HG02678 (cell line): ENCODE results near the gene BABAM2.
"Not testable (repeated sequence)": the region's sequence is repeated elsewhere in the genome, so short reads cannot be mapped to it uniquely, and the experiment has no call there.

Experiments used
- ATAC-seq: cut with Tn5 transposase; IDR thresholded peaks from one replicate; pipeline ENCODE4 v1.9.1; 2021; ENCODE audit warnings: mild to moderate bottlenecking, moderate library complexity; ENCODE audit not compliant: unreplicated experiment

BABAM2 gene

GRCh38 chr2:27940090-27940671, 49.7 kb downstream of the BABAM2 start:
- no peak for ATAC-seq

GRCh38 chr2:27940982-27941381, 50.5 kb downstream of the BABAM2 start:
- ATAC-seq, result no peak

GRCh38 chr2:27942612-27943547, 52.4 kb downstream of the BABAM2 start:
- ATAC-seq, result no peak

GRCh38 chr2:27946530-27947060, 56.1 kb downstream of the BABAM2 start:
- ATAC-seq, result no peak

GRCh38 chr2:27952070-27952469, 61.5 kb downstream of the BABAM2 start:
- no peak for ATAC-seq

- ATAC-seq, result no peak
These were observed 62.5 kb downstream of the BABAM2 start for GRCh38 chr2:27953077-27953476.

- ATAC-seq, result no peak
These were observed 63.7 kb downstream of the BABAM2 start for GRCh38 chr2:27954221-27954673.

- no peak for ATAC-seq
These were observed 64.3 kb downstream of the BABAM2 start for GRCh38 chr2:27954771-27955383.

- ATAC-seq, result no peak
These were observed 65.0 kb downstream of the BABAM2 start for GRCh38 chr2:27955384-27956161.

- no peak for ATAC-seq
These were observed 66.4 kb downstream of the BABAM2 start for GRCh38 chr2:27956888-27957287.

GRCh38 chr2:27958711-27959378, 68.3 kb downstream of the BABAM2 start:
- ATAC-seq, result no peak

- no peak for ATAC-seq
These were observed 69.0 kb downstream of the BABAM2 start for GRCh38 chr2:27959496-27959895.

- no peak for ATAC-seq
These were observed 69.8 kb downstream of the BABAM2 start for GRCh38 chr2:27960237-27960912.

GRCh38 chr2:27962006-27962405, 71.5 kb downstream of the BABAM2 start:
- ATAC-seq, result no peak

GRCh38 chr2:27963472-27963871, 72.9 kb downstream of the BABAM2 start:
- no peak for ATAC-seq

- no peak for ATAC-seq
These were observed 73.5 kb downstream of the BABAM2 start for GRCh38 chr2:27964067-27964466.

- ATAC-seq, result no peak
These were observed 75.3 kb downstream of the BABAM2 start for GRCh38 chr2:27965841-27966240.

GRCh38 chr2:27966466-27966865, 75.9 kb downstream of the BABAM2 start:
- no peak for ATAC-seq

GRCh38 chr2:27967076-27967475, 76.5 kb downstream of the BABAM2 start:
- ATAC-seq, result no peak

GRCh38 chr2:27968045-27968444, 77.5 kb downstream of the BABAM2 start:
- ATAC-seq, result not testable (repeated sequence)
